Osteoblast (primary cell): ENCODE measurements around the gene RNF19B. TPM values are rescaled to one million over a fixed set of nuclear protein-coding genes. Genes with fewer than 3 reads are reported as not detected.
A peak's percentile ranks its signal among the peaks of the same experiment; 100 is the strongest.

Experiments used
- DNase-seq: peaks from one replicate; pipeline ENCODE4 v3.0.0; 2011; ENCODE audit warnings: low spot score, mixed read lengths; ENCODE audit not compliant: insufficient read length; ENCODE audit errors: missing footprints
- H2AFZ ChIP-seq: 2 replicates; pipeline ENCODE4 v1.6.0; 2011; ENCODE audit warnings: mild to moderate bottlenecking, low read length
- H3K27ac ChIP-seq: 2 replicates; pipeline ENCODE4 v1.5.1; 2011; ENCODE audit warnings: mild to moderate bottlenecking, low read depth, low read length, moderate library complexity
- H3K27me3 ChIP-seq: 2 replicates; pipeline ENCODE4 v1.6.0; 2012; ENCODE audit warnings: mild to moderate bottlenecking, control low read depth, inconsistent platforms, low read length, moderate library complexity; ENCODE audit not compliant: insufficient read depth
- H3K36me3 ChIP-seq: 2 replicates; pipeline ENCODE4 v1.5.1; 2011; ENCODE audit warnings: mild to moderate bottlenecking, low read length, control low read depth, moderate library complexity; ENCODE audit not compliant: insufficient read depth
- H3K4me1 ChIP-seq: 2 replicates; pipeline ENCODE4 v1.5.1; 2011; ENCODE audit warnings: mild to moderate bottlenecking, low read length, control low read depth, moderate library complexity; ENCODE audit not compliant: insufficient read depth
- H3K4me2 ChIP-seq: 2 replicates; pipeline ENCODE4 v1.6.0; 2011; ENCODE audit warnings: mild to moderate bottlenecking, low read length; ENCODE audit not compliant: insufficient read depth
- H3K4me3 ChIP-seq: fragments of 200-600 bp; sonication (generic); 3 replicates; pipeline ENCODE4 v1.5.1; 2012; ENCODE audit warnings: mild to moderate bottlenecking, low read length, inconsistent platforms; ENCODE audit not compliant: insufficient read depth
- H3K79me2 ChIP-seq: 2 replicates; pipeline ENCODE4 v1.6.0; 2012; ENCODE audit warnings: mild to moderate bottlenecking, low read length, control low read depth, inconsistent platforms; ENCODE audit not compliant: insufficient read depth
- H3K9me3 ChIP-seq: 2 replicates; pipeline ENCODE4 v1.5.1; 2011; ENCODE audit warnings: low read depth, low read length, control low read depth
- H4K20me1 ChIP-seq: 2 replicates; pipeline ENCODE4 v1.6.0; 2012; ENCODE audit warnings: mild to moderate bottlenecking, low read length, control low read depth; ENCODE audit not compliant: insufficient read depth
- total RNA-seq: library from RNA; depleted of rRNA; stranded (reverse); fragments of >200 nt; gene quantifications from 2 replicates; pipeline ENCODE4 v1.2.3, GENCODE V29; 2012
- TF ChIP-seq, protein P1 (sequence below): IDR thresholded peaks from 2 replicates; pipeline ENCODE4 v1.5.1; 2011; ENCODE audit warnings: mild to moderate bottlenecking, low read depth, low read length, moderate library complexity; ENCODE audit errors: extremely low read depth

Gene RNF19B
- total RNA-seq, 1 donor, result 14.5 TPM

DNA sequence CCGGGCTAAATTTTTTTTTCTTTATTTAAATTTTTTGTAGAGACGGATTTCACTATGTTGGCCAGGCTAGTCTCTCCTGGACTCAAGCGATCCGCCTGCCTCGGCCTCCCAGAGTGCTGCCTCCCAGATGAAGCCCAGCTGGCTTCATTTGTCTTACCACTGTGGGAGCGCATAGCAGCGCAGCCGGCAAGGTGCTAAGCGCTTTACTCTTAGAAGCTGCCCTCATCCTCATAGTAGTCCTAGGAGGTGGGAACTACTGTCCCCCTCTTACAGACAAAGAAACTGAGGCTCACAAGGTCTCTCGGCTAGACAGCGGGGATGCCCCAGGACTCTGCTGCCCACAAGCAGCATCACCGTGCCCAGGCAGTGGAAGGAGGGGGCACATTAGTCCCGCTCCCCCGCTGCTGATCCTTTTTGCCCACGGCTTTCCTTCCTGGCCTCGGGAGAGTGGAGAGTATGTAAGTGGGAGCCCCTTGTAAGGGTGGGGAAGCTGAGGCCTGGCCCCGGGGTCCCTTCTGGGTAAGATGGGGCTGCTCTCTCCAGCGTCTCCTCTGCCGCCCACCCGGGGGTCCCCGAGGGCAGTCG is 64.1 kb downstream of the RNF19B start:
- Histone ChIP-seq H3K4me1 (peaks cover 5% of the 10 kb centered on the region), H3K27me3 (peaks cover 6% of the 10 kb centered on the region), H3K36me3 (no peaks in the 10 kb centered on the region), H4K20me1 (no peaks in the 10 kb centered on the region), H3K79me2 (no peaks in the 10 kb centered on the region), H3K4me3 (peak overlapping the region; percentile 70), H2AFZ (peak overlapping the region; percentile 41), H3K9me3 (no peaks in the 10 kb centered on the region), H3K4me2 (peak overlapping the region; percentile 88), H3K27ac (no peak overlapping the region)
- TF ChIP-seq, protein P1, sequence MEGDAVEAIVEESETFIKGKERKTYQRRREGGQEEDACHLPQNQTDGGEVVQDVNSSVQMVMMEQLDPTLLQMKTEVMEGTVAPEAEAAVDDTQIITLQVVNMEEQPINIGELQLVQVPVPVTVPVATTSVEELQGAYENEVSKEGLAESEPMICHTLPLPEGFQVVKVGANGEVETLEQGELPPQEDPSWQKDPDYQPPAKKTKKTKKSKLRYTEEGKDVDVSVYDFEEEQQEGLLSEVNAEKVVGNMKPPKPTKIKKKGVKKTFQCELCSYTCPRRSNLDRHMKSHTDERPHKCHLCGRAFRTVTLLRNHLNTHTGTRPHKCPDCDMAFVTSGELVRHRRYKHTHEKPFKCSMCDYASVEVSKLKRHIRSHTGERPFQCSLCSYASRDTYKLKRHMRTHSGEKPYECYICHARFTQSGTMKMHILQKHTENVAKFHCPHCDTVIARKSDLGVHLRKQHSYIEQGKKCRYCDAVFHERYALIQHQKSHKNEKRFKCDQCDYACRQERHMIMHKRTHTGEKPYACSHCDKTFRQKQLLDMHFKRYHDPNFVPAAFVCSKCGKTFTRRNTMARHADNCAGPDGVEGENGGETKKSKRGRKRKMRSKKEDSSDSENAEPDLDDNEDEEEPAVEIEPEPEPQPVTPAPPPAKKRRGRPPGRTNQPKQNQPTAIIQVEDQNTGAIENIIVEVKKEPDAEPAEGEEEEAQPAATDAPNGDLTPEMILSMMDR, result no peak
- peak; percentile 89 for DNase-seq

DNA sequence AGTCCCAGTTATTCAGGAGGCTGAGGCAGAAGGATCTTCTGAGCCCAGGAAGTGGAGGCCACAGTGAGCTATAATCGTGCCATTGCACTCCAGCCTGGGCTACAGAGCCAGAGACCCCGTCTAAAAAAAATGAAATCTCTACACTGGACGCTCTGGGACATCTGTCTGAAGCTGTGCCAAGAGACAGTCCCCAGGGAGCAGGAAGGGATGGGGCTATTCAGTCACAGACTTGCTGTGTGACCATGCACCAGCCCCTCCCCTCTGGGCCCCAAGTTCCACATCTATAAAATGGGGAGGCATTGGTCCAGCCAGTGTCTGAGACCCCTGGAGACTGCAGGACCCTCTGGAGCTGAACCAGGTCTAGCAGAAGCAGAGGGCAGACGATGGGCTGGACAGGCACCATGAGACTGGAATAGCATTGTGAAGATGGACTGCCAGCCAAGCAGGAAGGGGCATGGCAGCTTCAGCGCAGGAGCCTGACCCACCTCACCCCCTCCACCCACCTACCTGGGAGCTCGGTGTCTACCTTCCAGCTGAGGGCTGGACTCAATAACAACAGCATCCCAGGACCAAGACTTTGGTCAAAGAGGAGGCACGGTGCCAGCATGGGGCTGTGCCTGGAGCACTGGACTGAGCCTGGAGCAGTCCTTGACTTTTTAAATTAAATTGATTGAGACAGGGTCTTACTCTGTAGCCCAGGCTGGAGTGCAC is 64.9 kb downstream of the RNF19B start:
- DNase-seq, result peak; percentile 66
- TF ChIP-seq, protein P1, result no peak
- H3K4me2 ChIP-seq, result no peak overlapping the region
- H3K27me3 ChIP-seq, result peaks cover 6% of the 10 kb centered on the region
- H3K36me3 ChIP-seq, result no peaks in the 10 kb centered on the region
- no peak overlapping the region for H2AFZ ChIP-seq
- no peaks in the 10 kb centered on the region for H4K20me1 ChIP-seq
- H3K9me3 ChIP-seq, result no peaks in the 10 kb centered on the region
- no peak overlapping the region for H3K27ac ChIP-seq
- H3K79me2 ChIP-seq, result no peaks in the 10 kb centered on the region
- no peak overlapping the region for H3K4me3 ChIP-seq
- H3K4me1 ChIP-seq, result peaks cover 5% of the 10 kb centered on the region

DNA sequence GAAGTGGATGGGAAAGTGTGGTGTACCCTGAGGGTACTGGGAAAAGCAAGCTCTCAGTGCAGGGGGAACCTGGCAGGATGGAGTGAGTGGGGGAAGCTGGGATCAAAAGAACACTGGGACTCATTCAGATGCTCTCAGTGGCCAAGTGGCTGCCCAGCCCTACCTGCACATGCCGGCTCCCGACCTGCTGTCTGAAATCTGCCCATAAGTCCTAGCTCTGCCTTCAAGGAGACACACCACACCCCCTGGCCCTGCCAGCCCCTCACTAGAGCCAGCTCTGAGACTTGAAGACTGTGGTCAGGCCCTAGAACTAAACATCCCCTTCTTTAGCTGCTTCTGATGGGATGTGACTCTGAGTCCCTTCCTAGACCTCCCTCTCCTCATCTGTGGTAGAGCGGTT is 65.7 kb downstream of the RNF19B start:
- no peak overlapping the region for H3K27ac ChIP-seq
- H3K79me2 ChIP-seq, result no peaks in the 10 kb centered on the region
- no peak overlapping the region for H3K4me2 ChIP-seq
- no peak overlapping the region for H3K4me3 ChIP-seq
- H3K4me1 ChIP-seq, result peaks cover 5% of the 10 kb centered on the region
- no peaks in the 10 kb centered on the region for H3K9me3 ChIP-seq
- H3K36me3 ChIP-seq, result no peaks in the 10 kb centered on the region
- TF ChIP-seq, protein P1, result no peak
- peak; percentile 44 for DNase-seq
- H2AFZ ChIP-seq, result no peak overlapping the region
- no peaks in the 10 kb centered on the region for H4K20me1 ChIP-seq
- peaks cover 3% of the 10 kb centered on the region for H3K27me3 ChIP-seq

DNA sequence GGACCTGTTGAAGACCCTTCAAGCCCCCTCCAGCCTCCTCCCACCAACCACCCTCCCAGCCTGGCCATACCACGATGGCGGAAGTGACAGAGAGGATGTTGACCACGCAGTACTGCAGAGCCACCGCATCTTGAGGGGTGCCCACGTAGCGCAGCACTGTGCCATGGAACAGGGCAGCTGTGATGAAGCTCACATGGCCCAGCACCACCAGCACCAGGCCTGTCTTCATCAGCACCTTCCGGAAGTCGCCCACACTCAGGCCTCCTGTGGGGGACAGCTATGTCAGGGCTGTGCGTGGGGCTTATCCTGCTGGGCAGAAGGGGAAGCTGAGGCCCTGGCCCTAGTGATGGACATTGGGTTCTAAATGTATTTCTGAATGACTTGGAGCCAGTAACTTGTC is 66.6 kb downstream of the RNF19B start:
- peak; percentile 64 for DNase-seq
- Histone ChIP-seq H2AFZ (no peak overlapping the region), H3K79me2 (no peaks in the 10 kb centered on the region), H3K27ac (no peak overlapping the region), H3K4me1 (peaks cover 5% of the 10 kb centered on the region), H3K4me3 (no peak overlapping the region), H3K36me3 (no peaks in the 10 kb centered on the region), H4K20me1 (no peaks in the 10 kb centered on the region), H3K4me2 (no peak overlapping the region), H3K9me3 (no peaks in the 10 kb centered on the region), H3K27me3 (peaks cover 3% of the 10 kb centered on the region)
- TF ChIP-seq, protein P1, result no peak
